HEK293 (cell line): ENCODE data around the gene CNBP.

ENCODE experiments used
- CTCF ChIA-PET: fragments of 350-600 bp; formaldehyde crosslinking; extraction: SDS; loops from one replicate; lab custom pipeline; 2021; ENCODE audit warnings: antibody characterized with exemption; lab: Yijun Ruan, JAX
- POLR2A ChIA-PET: fragments of 300-600 bp; formaldehyde crosslinking; extraction: SDS; loops from one replicate; lab custom pipeline; 2020; ENCODE audit warnings: antibody characterized with exemption, inconsistent platforms; lab: Yijun Ruan, JAX
- H3K27ac ChIP-seq: fragments of 200-500 bp; sonication (Bioruptor generic); 2 replicates; pipeline ENCODE4 v1.5.1; 2014; ENCODE audit warnings: low read depth, low read length, control low read depth, inconsistent platforms; ENCODE audit errors: extremely low read depth
- H3K36me3 ChIP-seq, 2 experiments: fragments of 200-500 bp in 1 of 2; sonication (Bioruptor generic) in 1 of 2; 1 replicate in 1 of 2; 2 replicates in 1 of 2; pipeline ENCODE4 v1.5.1; 2014 to 2017; ENCODE audit warnings: inconsistent platforms in 2 of 2, low read length in 2 of 2; ENCODE audit not compliant: control insufficient read depth in 2 of 2, insufficient read depth in 1 of 2
- H3K4me1 ChIP-seq: fragments of 200-500 bp; sonication (Bioruptor generic); 2 replicates; pipeline ENCODE4 v1.5.1; 2014; ENCODE audit warnings: mild to moderate bottlenecking, low read length, inconsistent platforms; ENCODE audit not compliant: control insufficient read depth, insufficient read depth
- H3K4me3 ChIP-seq: 2 replicates; pipeline ENCODE4 v1.5.1; 2011; ENCODE audit warnings: low read depth, mild to moderate bottlenecking, control low read depth, low read length, moderate library complexity
- H3K9me3 ChIP-seq: fragments of 200-500 bp; sonication (Bioruptor generic); 2 replicates; pipeline ENCODE4 v1.5.1; 2014; ENCODE audit warnings: low read depth, low read length, inconsistent platforms; ENCODE audit not compliant: control insufficient read depth, insufficient read depth
- CTCF ChIP-seq: fragments of 450-650 bp; formaldehyde crosslinking; IDR thresholded peaks from 2 replicates; pipeline ENCODE4 v1.5.1; 2016; ENCODE audit warnings: missing biosample characterization, missing genetic modification characterization
- EGR2 ChIP-seq: fragments of 450-650 bp; formaldehyde crosslinking; IDR thresholded peaks from 2 replicates; pipeline ENCODE4 v1.5.1; 2016; ENCODE audit warnings: low read depth, missing biosample characterization, missing genetic modification characterization
- MEIS1 ChIP-seq: sonication (generic); formaldehyde crosslinking; IDR thresholded peaks from 2 replicates; pipeline ENCODE4 v1.8.1; 2022; ENCODE audit warnings: missing genetic modification reagents, mild to moderate bottlenecking, borderline replicate concordance
- PATZ1 ChIP-seq: fragments of 450-650 bp; formaldehyde crosslinking; IDR thresholded peaks from 2 replicates; pipeline ENCODE4 v1.5.1; 2016; ENCODE audit warnings: missing biosample characterization, missing genetic modification characterization
- ZBTB1 ChIP-seq: fragments of 450-650 bp; formaldehyde crosslinking; IDR thresholded peaks from 2 replicates; pipeline ENCODE4 v1.5.1; 2016; ENCODE audit warnings: missing biosample characterization, missing genetic modification characterization
- ZNF114 ChIP-seq: fragments of 450-650 bp; formaldehyde crosslinking; IDR thresholded peaks from 2 replicates; pipeline ENCODE4 v1.5.0; 2017; ENCODE audit warnings: missing biosample characterization, missing genetic modification characterization
- ZNF221 ChIP-seq: fragments of 450-650 bp; formaldehyde crosslinking; IDR thresholded peaks from 2 replicates; pipeline ENCODE4 v1.5.1; 2017; ENCODE audit warnings: missing biosample characterization, missing genetic modification characterization, borderline replicate concordance
- ZNF302 ChIP-seq: fragments of 450-650 bp; formaldehyde crosslinking; IDR thresholded peaks from 2 replicates; pipeline ENCODE4 v1.5.1; 2016; ENCODE audit warnings: missing biosample characterization, missing genetic modification characterization, low read depth
- ZNF423 ChIP-seq: fragments of 450-650 bp; formaldehyde crosslinking; IDR thresholded peaks from 2 replicates; pipeline ENCODE4 v1.5.1; 2016; ENCODE audit warnings: missing biosample characterization, missing genetic modification characterization
- ZNF501 ChIP-seq: fragments of 450-650 bp; formaldehyde crosslinking; IDR thresholded peaks from 2 replicates; pipeline ENCODE4 v1.5.1; 2016; ENCODE audit warnings: missing biosample characterization, missing genetic modification characterization
- ZNF544 ChIP-seq: fragments of 450-650 bp; formaldehyde crosslinking; IDR thresholded peaks from 2 replicates; pipeline ENCODE4 v1.5.0; 2017; ENCODE audit warnings: missing biosample characterization, missing genetic modification characterization
- ZNF658 ChIP-seq: fragments of 450-650 bp; formaldehyde crosslinking; IDR thresholded peaks from 2 replicates; pipeline ENCODE4; 2016; ENCODE audit warnings: missing biosample characterization, missing genetic modification characterization
- ZNF776 ChIP-seq: fragments of 450-650 bp; formaldehyde crosslinking; IDR thresholded peaks from 2 replicates; pipeline ENCODE4 v1.5.0; 2017; ENCODE audit warnings: missing biosample characterization, missing genetic modification characterization, borderline replicate concordance
- TF ChIP-seq, protein P1 (sequence below): fragments of 450-650 bp; formaldehyde crosslinking; IDR thresholded peaks from 2 replicates; pipeline ENCODE4 v1.5.1; 2016; ENCODE audit warnings: missing biosample characterization, missing genetic modification characterization

Gene CNBP

GRCh38 chr3:129205109-129205832 is 21.6 kb upstream of the CNBP start:
- POLR2A ChIA-PET: no interaction called here
- no peak for TF ChIP-seq ZNF423 (tag by site-specific recombination)
- no peak for TF ChIP-seq ZNF302 (tag by site-specific recombination)
- TF ChIP-seq MEIS1 (CRISPR knock-in tag): no peak
- TF ChIP-seq, protein P1, sequence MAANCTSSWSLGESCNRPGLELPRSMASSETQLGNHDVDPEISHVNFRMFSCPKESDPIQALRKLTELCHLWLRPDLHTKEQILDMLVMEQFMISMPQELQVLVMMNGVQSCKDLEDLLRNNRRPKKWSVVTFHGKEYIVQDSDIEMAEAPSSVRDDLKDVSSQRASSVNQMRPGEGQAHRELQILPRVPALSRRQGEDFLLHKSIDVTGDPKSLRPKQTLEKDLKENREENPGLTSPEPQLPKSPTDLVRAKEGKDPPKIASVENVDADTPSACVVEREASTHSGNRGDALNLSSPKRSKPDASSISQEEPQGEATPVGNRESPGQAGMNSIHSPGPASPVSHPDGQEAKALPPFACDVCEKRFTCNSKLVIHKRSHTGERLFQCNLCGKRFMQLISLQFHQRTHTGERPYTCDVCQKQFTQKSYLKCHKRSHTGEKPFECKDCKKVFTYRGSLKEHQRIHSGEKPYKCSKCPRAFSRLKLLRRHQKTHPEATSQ: no peak
- no peak for TF ChIP-seq EGR2 (tag by site-specific recombination)
- TF ChIP-seq ZNF776: no peak
- Histone ChIP-seq H3K9me3 (no peaks in the 10 kb centered on the region), H3K4me1 (no peaks in the 10 kb centered on the region), H3K4me3 (no peak overlapping the region), H3K36me3 (no peaks in the 10 kb centered on the region), H3K27ac (no peak overlapping the region)
- CTCF ChIA-PET: no interaction called here

DNA sequence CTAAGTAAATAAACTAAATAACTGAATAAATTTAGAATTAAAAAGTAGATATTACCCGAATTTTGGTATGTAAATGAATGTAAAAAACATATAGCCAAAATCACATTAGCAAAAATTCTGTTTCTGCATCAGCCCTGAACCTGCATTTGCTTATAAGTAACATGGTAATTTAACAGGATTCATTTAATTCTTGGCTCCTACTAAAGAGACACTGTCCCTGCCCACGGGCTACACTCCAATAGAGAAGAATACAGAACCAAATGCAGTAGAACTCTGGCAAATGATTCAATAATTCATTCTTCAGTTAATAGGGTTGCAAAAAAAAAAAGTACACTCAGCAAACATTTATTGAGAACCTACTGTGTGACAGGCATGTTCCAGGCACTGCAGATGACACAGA is 20.8 kb upstream of the CNBP start:
- CTCF ChIA-PET: interaction anchor here (1.2 to 1.4 kb wide), 2 partner anchors 19 to 41 kb away, joined by 3 to 5 read pairs; no protein-coding TSS in a partner anchor
- Histone ChIP-seq H3K4me3 (no peak overlapping the region), H3K9me3 (no peaks in the 10 kb centered on the region), H3K4me1 (no peaks in the 10 kb centered on the region), H3K36me3 (no peaks in the 10 kb centered on the region), H3K27ac (no peak overlapping the region)
- POLR2A ChIA-PET: no interaction called here
- TF ChIP-seq CTCF: no peak
- no peak for TF ChIP-seq ZNF544 (tag by site-specific recombination)
- no peak for TF ChIP-seq ZNF114
- TF ChIP-seq ZNF658 (tag by site-specific recombination): no peak
- TF ChIP-seq PATZ1: no peak

GRCh38 chr3:129199366-129199765 is 15.7 kb upstream of the CNBP start:
- Histone ChIP-seq H3K4me1 (no peaks in the 10 kb centered on the region; the same call in 1 of the 2 replicates), H3K9me3 (no peaks in the 10 kb centered on the region)
- CTCF ChIA-PET: no interaction called here
- TF ChIP-seq ZBTB1 (tag by site-specific recombination) (no peak), ZNF501 (tag by site-specific recombination) (no peak), ZNF221 (no peak)
- TF ChIP-seq, all 188 proteins: peak for 0
- no peaks in the 10 kb centered on the region for H3K36me3 ChIP-seq
- H3K27ac ChIP-seq: no peak overlapping the region
- POLR2A ChIA-PET: no interaction called here
- H3K4me3 ChIP-seq: no peak overlapping the region
